ENCODE data around the gene RGMA. TPM values are rescaled to one million over a fixed set of nuclear protein-coding genes. Genes with fewer than 3 reads are reported as not detected.

The RGMA gene
- total RNA-seq, 1 experiment from 2014 or later = 41.4 TPM

GRCh38 chr15:93086791-93087190, 2.2 kb downstream of the RGMA start:
- no peaks in the 10 kb centered on the region for H4K20me1 ChIP-seq (ENCODE audit: control insufficient read depth, insufficient read depth, insufficient read length)
- peaks cover 13% of the 10 kb centered on the region for H3K23me2 ChIP-seq (ENCODE audit: insufficient read length, low read depth, low read length, poor library complexity, severe bottlenecking)
- no peak overlapping the region for H3K18ac ChIP-seq (ENCODE audit: insufficient read length, low read depth, low read length)
- H2BK15ac ChIP-seq (ENCODE audit: low read depth, low read length) = no peak overlapping the region
- DNase-seq = no peak
- H3K36me3 Mint-ChIP-seq (ENCODE audit: insufficient read depth in 1 of 3, low read depth in 3 of 3) = peaks cover 0 to 3% (median 0%) of the 10 kb centered on the region in 3 experiments; a peak in 2 of 7 replicates
- no CpG with 5 or more reads among the region's 2 CpGs for WGBS (ENCODE audit: extremely low coverage, insufficient read length, low lambda C conversion rate)
- no peaks in the 10 kb centered on the region for H3K9me3 ChIP-seq (ENCODE audit: control insufficient read depth, low read depth, low read length)
- no peaks in the 10 kb centered on the region for H3K79me2 ChIP-seq (ENCODE audit: insufficient read depth, low read length)
- H3K27me3 ChIP-seq (ENCODE audit: insufficient read depth, low read length) = peaks cover 20% of the 10 kb centered on the region
- H3K79me1 ChIP-seq (ENCODE audit: insufficient read depth, low read depth, low read length, poor library complexity, severe bottlenecking) = peaks cover 3% of the 10 kb centered on the region
- no peak overlapping the region for H3K56ac ChIP-seq (ENCODE audit: insufficient read length, low read depth, low read length)
- H3K4ac ChIP-seq (ENCODE audit: low read depth, low read length) = no peak overlapping the region
- no peak overlapping the region for H3K4me3 Mint-ChIP-seq
- no peak overlapping the region for H2BK20ac ChIP-seq (ENCODE audit: low read depth, low read length, poor library complexity, severe bottlenecking)
- no peak overlapping the region for H4K5ac ChIP-seq (ENCODE audit: insufficient read length, low read depth, low read length)
- no peak overlapping the region for H3T11ph ChIP-seq (ENCODE audit: low read length)
- H2AFZ ChIP-seq (ENCODE audit: low read length) = no peak overlapping the region
- H3K27me3 Mint-ChIP-seq (ENCODE audit: low read depth) = peaks cover 35% of the 10 kb centered on the region
- no peak overlapping the region for H2BK5ac ChIP-seq (ENCODE audit: insufficient read length, low read length)
- no peak overlapping the region for H2BK120ac ChIP-seq (ENCODE audit: low read depth, low read length, poor library complexity, severe bottlenecking)
- TF ChIP-seq CTCF (conservative IDR thresholded peaks at IDR 0.05) = no peak
- no peak overlapping the region for H2BK12ac ChIP-seq (ENCODE audit: insufficient read length, low read depth, low read length)
- H2AK5ac ChIP-seq (ENCODE audit: insufficient read length, low read length) = no peak overlapping the region
- no peak overlapping the region for H4K91ac ChIP-seq (ENCODE audit: insufficient read length, low read depth, low read length)
- H3K9ac ChIP-seq (ENCODE audit: extremely low read depth, insufficient read length, low read length) = no peak overlapping the region
- no peak overlapping the region for H3K14ac ChIP-seq (ENCODE audit: insufficient read depth, low read length)
- no peak overlapping the region for H3K27ac ChIP-seq (ENCODE audit: insufficient read length, low read depth, low read length)
- no peaks in the 10 kb centered on the region for H3K9me3 Mint-ChIP-seq
- H3K4me2 ChIP-seq (ENCODE audit: insufficient read depth, insufficient read length, low read length) = no peak overlapping the region
- H4K8ac ChIP-seq (replicated peaks; ENCODE audit: insufficient read length, low read depth, low read length) = no peak overlapping the region
- H3K27ac Mint-ChIP-seq = no peak overlapping the region
- peaks cover 3% of the 10 kb centered on the region; the same call in 1 of the 2 replicates for H3K4me1 ChIP-seq (ENCODE audit: insufficient read depth, low read length)
- H3K4me1 Mint-ChIP-seq = peaks cover 27 to 33% of the 10 kb centered on the region in 2 experiments
- no peak overlapping the region for H3K23ac ChIP-seq (ENCODE audit: insufficient read length, low read depth, low read length)

Measured in H9 (cell line).